Pancreas (tissue), 10 donors: ENCODE results near the gene ZNF45. TPM values are rescaled to one million over a fixed set of nuclear protein-coding genes. Genes with fewer than 3 reads are reported as not detected.
A peak's percentile ranks its signal among the peaks of the same experiment; 100 is the strongest.

Experiments
- ATAC-seq, 4 donors: fragments of 200-7000 bp; cut with Tn5 transposase; one replicate each; pipeline versions ENCODE4 v1.8.0 to v1.9.1; 2020; ENCODE audit warnings: mild to moderate bottlenecking in 4 of 4, moderate library complexity in 4 of 4
- DNase-seq, 6 donors: peaks; one replicate each; pipeline ENCODE4 v3.0.0-alpha.2; 2020
- FAIRE-seq: peaks from 2 replicates; lab custom pipeline; 2012; peaks lifted over from hg19 to GRCh38; lab: Jason Lieb, UNC
- H3K27ac ChIP-seq, 4 donors: fragments of 200-600 bp; sonication (generic); 1 replicate in 3 of 4; 2 replicates in 1 of 4; pipeline versions ENCODE4 v1.5.0 to v1.8.0; 2020
- H3K27me3 ChIP-seq, 4 donors: fragments of 200-600 bp; one replicate each; pipeline ENCODE4 v1.8.0; 2021
- H3K36me3 ChIP-seq, 3 donors: fragments of 200-600 bp; sonication (generic) in 1 of 3; one replicate each; pipeline versions ENCODE4 v1.5.0 to v1.8.0; 2020 to 2021
- H3K4me1 ChIP-seq, 3 donors: fragments of 200-600 bp; one replicate each; pipeline ENCODE4 v1.8.0; 2021
- H3K4me3 ChIP-seq, 4 donors: fragments of 200-600 bp; sonication (generic) in 2 of 4; one replicate each; pipeline versions ENCODE4 v1.5.0 to v1.8.0; 2020 to 2021
- H3K9me3 ChIP-seq, 4 donors: fragments of 200-600 bp; one replicate each; pipeline ENCODE4 v1.8.0; 2021
- CTCF ChIP-seq, 4 donors: fragments of 200-600 bp; sonication (generic) in 3 of 4; IDR thresholded peaks; one replicate each; pipeline versions ENCODE4 v1.5.0 to v1.8.0; 2021; ENCODE audit warnings: antibody characterized with exemption in 4 of 4
- WGBS, 2 donors: extraction: QIAGEN DNeasy Blood & Tissue Kit; methylation state at CpG; one replicate each; pipeline ENCODE4 v1.1.7; 2013; 5-methylcytosine and 5-hydroxymethylcytosine counted together
- intact Hi-C, 3 donors: fragments of 100-400 bp; cut with DNase I; formaldehyde crosslinking; loops; one replicate each; pipeline versions ENCODE4 v1.11.1 to v1.14.2; 2022
- polyA plus RNA-seq, 2 donors: library from polyadenylated mRNA; stranded (reverse); fragments of 200-250 nt; gene quantifications; one replicate each; pipeline ENCODE4 v1.2.3, GENCODE V29; 2013
- total RNA-seq, 6 donors: library from RNA; stranded (reverse); fragmentation: NEBNext Ultra II Directional in 4 of 6; extraction: Animal tissue kit (Norgen Biotek cat#: 25700) in 4 of 6; gene quantifications; one replicate each; pipeline versions ENCODE4 v1.2.1 to v1.2.4, GENCODE V29; 2021 to 2023
- donor health status: healthy with polysubstance abuse.
- donor health status: DM: no; HTN: no; CAD: no; lungs with moderate emphysema.
- donor health status: DM: no; HTN: no; CAD: no.
- donor health status: control.
- donor health status: control.
- donor health status: Bipolar disorder and iron deficiency.
- donor health status: DM: yes; HTN: yes; CAD: no.
- donor health status: DM: no; HTN: no; CAD: no.
- donor health status: DM: no; HTN: no; CAD: no.
- donor health status: DM: yes; HTN: yes; CAD: no.

Gene ZNF45
- total RNA-seq (1 to 10 TPM; 2.7 to 8.7 (median 4.4) TPM), polyA plus RNA-seq (1 to 10 TPM; 2.3 to 5.1 TPM)

- DNase-seq (peak; percentile 83 to 93 (median 88)), FAIRE-seq (no peak)
These were observed at the start of gene ZNF45 for GRCh38 chr19:43934985-43935708. ZNF45 (minus strand) TSS chr19:43935282; CDS start chr19:43922185, 13,097 bp downstream.

DNA sequence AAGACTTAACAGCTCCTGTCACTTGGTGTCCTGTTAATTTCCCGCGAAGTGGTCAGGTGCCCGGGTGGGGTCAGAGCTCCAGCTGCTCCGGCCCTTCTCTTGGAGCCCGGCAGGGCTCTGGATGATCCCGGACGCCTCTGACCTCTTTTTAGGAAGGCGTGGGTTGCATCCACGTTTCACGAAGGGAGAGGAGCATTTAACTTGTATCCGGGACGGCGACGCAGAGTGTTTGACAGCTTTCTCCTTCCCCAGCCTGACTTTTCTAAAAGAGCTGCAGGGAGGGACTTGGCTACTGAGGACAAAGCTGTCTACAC, 49.6 kb upstream of the ZNF45 start:
- no peaks in the 10 kb centered on the region for H3K27me3 ChIP-seq
- peaks cover 0 to 3% (median 0%) of the 10 kb centered on the region in 3 donors for H3K4me1 ChIP-seq
- peak; percentile 6 to 56 (median 34) for ATAC-seq
- H3K27ac ChIP-seq, result no peak overlapping the region
- peak in 1 of 6 donors; percentile 18 for DNase-seq
- WGBS, 2 donors, result 1 to 3% methylated on average over 14 of the region's 14 CpGs
- TF ChIP-seq CTCF (IDR thresholded peaks at IDR 0.05), result no peak
- no peak for FAIRE-seq
- peak overlapping the region; percentile 37 to 63 (median 50) for H3K4me3 ChIP-seq
- intact Hi-C loops, result no loop called here
- peaks cover 0 to 6% (median 0%) of the 10 kb centered on the region in 3 donors for H3K36me3 ChIP-seq
- peaks cover 0 to 5% (median 0%) of the 10 kb centered on the region in 4 donors for H3K9me3 ChIP-seq

More at GRCh38 chr19:43934985-43935708, at the start of gene ZNF45:
- Histone ChIP-seq H3K36me3 (peaks cover 0 to 13% (median 0%) of the 10 kb centered on the region in 3 donors), H3K4me3 (peak within 1 kb of the TSS; percentile 43 to 72 (median 60)), H3K4me1 (peaks cover 0 to 12% (median 5%) of the 10 kb centered on the region in 3 donors), H3K27me3 (no peaks in the 10 kb centered on the region), H3K27ac (peak within 1 kb of the TSS; percentile 52 to 80 (median 64)), H3K9me3 (no peaks in the 10 kb centered on the region)
- peak; percentile 99 to 100 (median 100) for ATAC-seq
- TF ChIP-seq CTCF (IDR thresholded peaks at IDR 0.05), result no peak
- 0 to 1% methylated on average over 42 of the region's 42 CpGs for WGBS, 2 donors
- intact Hi-C loops, result no loop called here

DNA sequence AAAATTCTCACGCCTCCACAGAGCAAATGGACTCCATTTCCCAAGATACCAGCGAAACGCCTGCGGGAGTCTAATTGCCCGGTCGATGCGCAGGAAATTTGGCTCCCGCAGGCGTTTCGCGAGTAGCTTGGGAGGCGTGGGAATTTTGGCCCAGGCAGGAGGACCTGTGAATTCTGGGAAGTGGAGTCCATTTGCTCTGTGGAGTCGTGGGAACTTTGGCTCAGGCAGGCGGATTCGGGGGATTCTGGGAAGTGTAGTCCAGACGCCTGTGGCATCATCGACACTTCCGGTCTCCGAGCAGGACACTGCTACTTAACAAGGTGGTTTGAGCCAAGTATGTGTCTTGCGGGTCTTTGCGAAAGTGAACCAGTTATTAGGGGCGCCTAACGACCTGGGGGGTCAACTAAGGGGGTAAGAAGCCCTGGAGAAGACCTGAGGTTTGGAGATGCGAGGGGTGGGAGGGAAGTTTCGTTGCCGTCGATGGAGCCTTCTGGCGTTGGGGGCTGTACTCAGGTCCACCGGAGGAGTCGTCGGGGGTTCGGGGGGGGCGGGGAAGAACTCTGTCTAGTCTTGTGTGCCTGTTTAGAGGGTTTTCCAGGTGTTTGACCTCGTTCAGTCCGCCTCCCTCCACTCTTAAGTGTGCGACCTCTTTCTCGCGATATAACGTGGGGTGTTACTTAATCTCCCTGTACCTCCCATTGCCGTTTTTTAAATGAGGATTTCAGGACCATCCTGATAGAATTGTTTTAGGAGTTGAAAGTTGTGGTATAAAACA, 49.0 kb upstream of the ZNF45 start, which contains the start of gene ZNF155:
Gene ZNF155, plus strand, starts transcription at position 277 of the 775 bp plus-strand sequence. CDS start 4,356 bp downstream, outside the sequence.
- Histone ChIP-seq H3K4me1 (peaks cover 0 to 3% (median 0%) of the 10 kb centered on the region in 3 donors), H3K36me3 (peaks cover 0 to 6% (median 0%) of the 10 kb centered on the region in 3 donors), H3K27me3 (no peaks in the 10 kb centered on the region), H3K27ac (peak within 1 kb of the TSS in 1 of 4 donors; percentile 34), H3K9me3 (peaks cover 0 to 5% (median 0%) of the 10 kb centered on the region in 4 donors), H3K4me3 (peak within 1 kb of the TSS; percentile 37 to 63 (median 50))
- intact Hi-C loops, result no loop called here
- DNase-seq (peak; percentile 80 to 95 (median 90)), FAIRE-seq (peak; percentile 88), ATAC-seq (peak; percentile 99 to 100 (median 100))
- TF ChIP-seq CTCF (IDR thresholded peaks at IDR 0.05), result no peak
- WGBS, 2 donors, result 1% methylated on average over 40 of the region's 40 CpGs

- H3K27ac ChIP-seq, result peak overlapping the region in 1 of 4 donors; percentile 34
- FAIRE-seq (no peak), DNase-seq (no peak), ATAC-seq (peak in 2 of 4 donors; percentile 2 to 3)
- WGBS, 2 donors, result 72 to 83% methylated on average over 2 of the region's 2 CpGs
- H3K4me1 ChIP-seq, result peaks cover 0 to 3% (median 0%) of the 10 kb centered on the region in 3 donors
- no peak for TF ChIP-seq CTCF (IDR thresholded peaks at IDR 0.05)
- peak overlapping the region; percentile 37 to 63 (median 50) for H3K4me3 ChIP-seq
- H3K9me3 ChIP-seq, result peaks cover 0 to 3% (median 0%) of the 10 kb centered on the region in 4 donors
- H3K27me3 ChIP-seq, result no peaks in the 10 kb centered on the region
- peaks cover 0 to under 1% (median 0%) of the 10 kb centered on the region in 3 donors for H3K36me3 ChIP-seq
- intact Hi-C loops, result no loop called here
These were observed 48.4 kb upstream of the ZNF45 start for GRCh38 chr19:43983544-43983911.
